Thyroid gland (tissue), 4 donors: ENCODE data around the gene SIK3. TPM values are rescaled to one million over a fixed set of nuclear protein-coding genes. Genes with fewer than 3 reads are reported as not detected.

Experiments
- DNase-seq, 2 donors: peaks; one replicate each; pipeline ENCODE4 v3.0.0-alpha.2; 2019
- H3K27ac ChIP-seq, 3 donors: fragments of 200-600 bp; sonication (generic); 1 replicate in 2 of 3; 2 replicates in 1 of 3; pipeline ENCODE4 v1.5.1; 2016 to 2019; ENCODE audit warnings: mild to moderate bottlenecking in 1 of 3, moderate library complexity in 1 of 3
- H3K27me3 ChIP-seq: fragments of 200-600 bp; sonication (generic); one replicate; pipeline ENCODE4 v1.5.1; 2019
- H3K36me3 ChIP-seq, 2 donors: fragments of 200-600 bp; sonication (generic); one replicate each; pipeline ENCODE4 v1.5.1; 2016 to 2019
- H3K4me1 ChIP-seq, 2 donors: fragments of 200-600 bp; sonication (generic); one replicate each; pipeline ENCODE4 v1.5.1; 2017 to 2019
- H3K4me3 ChIP-seq, 3 donors: fragments of 200-600 bp; sonication (generic); replicated peaks in 1 of 3; 1 replicate in 2 of 3; 2 replicates in 1 of 3; pipeline ENCODE4 v1.5.1; 2016; ENCODE audit warnings: mild to moderate bottlenecking in 1 of 3
- H3K9me3 ChIP-seq: fragments of 200-600 bp; sonication (generic); one replicate; pipeline ENCODE4 v1.5.1; 2017
- CTCF ChIP-seq, 6 experiments: fragments of 200-600 bp in 3 of 6; fragments of 450-650 bp in 3 of 6; sonication (generic) in 3 of 6; IDR thresholded peaks; one replicate each; pipeline ENCODE4 v1.5.1; 2016 to 2019; ENCODE audit warnings: antibody characterized with exemption in 6 of 6, mild to moderate bottlenecking in 2 of 6, inconsistent platforms in 1 of 6, moderate library complexity in 1 of 6
- POLR2A ChIP-seq, 2 donors: fragments of 450-650 bp; IDR thresholded peaks; one replicate each; pipeline ENCODE4 v1.6.1; 2017; ENCODE audit warnings: antibody characterized with exemption in 2 of 2, mild to moderate bottlenecking in 2 of 2, moderate library complexity in 1 of 2
- WGBS, 2 donors: methylation state at CpG; one replicate each; pipeline ENCODE4 v1.1.5; 2017; 5-methylcytosine and 5-hydroxymethylcytosine counted together
- intact Hi-C: fragments of 100-400 bp; cut with DNase I; formaldehyde crosslinking; loops from one replicate; pipeline ENCODE4 v1.15.1; 2023
- total RNA-seq, 4 donors: library from RNA; depleted of rRNA; stranded (reverse); fragments of >200 nt; gene quantifications; one replicate each; pipeline ENCODE4 v1.2.3, GENCODE V29; 2016

The SIK3 gene
- total RNA-seq, 4 donors from 2014 or later, result 46.0 to 86.3 (median 71.9) TPM

- Histone ChIP-seq H3K27ac (no peak overlapping the region), H3K36me3 (no peaks in the 10 kb centered on the region), H3K9me3 (no peaks in the 10 kb centered on the region), H3K4me1 (no peaks in the 10 kb centered on the region), H3K4me3 (no peak overlapping the region), H3K27me3 (no peaks in the 10 kb centered on the region)
- DNase-seq, result no peak
- TF ChIP-seq CTCF (IDR thresholded peaks at IDR 0.05), result no peak
- no peak for TF ChIP-seq POLR2A (IDR thresholded peaks at IDR 0.05)
- intact Hi-C loops, result no loop called here
These were observed 185.2 kb downstream of the SIK3 start for GRCh38 chr11:116913000-116913399.

- no peak overlapping the region for H3K27ac ChIP-seq
- TF ChIP-seq POLR2A (IDR thresholded peaks at IDR 0.05) (no peak), CTCF (IDR thresholded peaks at IDR 0.05) (no peak)
These were observed 186.1 kb downstream of the SIK3 start for GRCh38 chr11:116911976-116912734.

GRCh38 chr11:116910847-116911246, 187.4 kb downstream of the SIK3 start:
- intact Hi-C loops, result no loop called here
- TF ChIP-seq POLR2A (IDR thresholded peaks at IDR 0.05) (no peak), CTCF (IDR thresholded peaks at IDR 0.05) (no peak)
- no peak for DNase-seq
- Histone ChIP-seq H3K27me3 (no peaks in the 10 kb centered on the region), H3K9me3 (no peaks in the 10 kb centered on the region), H3K27ac (no peak overlapping the region), H3K4me3 (no peak overlapping the region), H3K36me3 (no peaks in the 10 kb centered on the region), H3K4me1 (no peaks in the 10 kb centered on the region)
- 92 to 98% methylated on average over 4 of the region's 4 CpGs for WGBS, 2 donors

More at GRCh38 chr11:116911976-116912734, 186.1 kb downstream of the SIK3 start:
- H3K9me3 ChIP-seq, result no peaks in the 10 kb centered on the region
- H3K4me3 ChIP-seq, result no peak overlapping the region
- 91 to 92% methylated on average over 7 of the region's 7 CpGs for WGBS, 2 donors
- intact Hi-C loops, result no loop called here
- no peaks in the 10 kb centered on the region for H3K36me3 ChIP-seq
- DNase-seq, result no peak
- no peaks in the 10 kb centered on the region for H3K4me1 ChIP-seq
- H3K27me3 ChIP-seq, result no peaks in the 10 kb centered on the region

GRCh38 chr11:116910378-116910777, 187.8 kb downstream of the SIK3 start:
- H3K9me3 ChIP-seq, result no peaks in the 10 kb centered on the region
- WGBS, 2 donors, result 90 to 93% methylated on average over 2 of the region's 2 CpGs
- TF ChIP-seq POLR2A (IDR thresholded peaks at IDR 0.05) (no peak), CTCF (IDR thresholded peaks at IDR 0.05) (no peak)
- H3K4me3 ChIP-seq, result no peak overlapping the region
- no peaks in the 10 kb centered on the region for H3K36me3 ChIP-seq
- no peak overlapping the region for H3K27ac ChIP-seq
- H3K27me3 ChIP-seq, result no peaks in the 10 kb centered on the region
- intact Hi-C loops, result no loop called here
- no peaks in the 10 kb centered on the region for H3K4me1 ChIP-seq
- no peak for DNase-seq

- 96 to 98% methylated on average over 1 of the region's 1 CpG for WGBS, 2 donors
- no peaks in the 10 kb centered on the region for H3K27me3 ChIP-seq
- TF ChIP-seq CTCF (IDR thresholded peaks at IDR 0.05) (no peak), POLR2A (IDR thresholded peaks at IDR 0.05) (no peak)
- H3K4me1 ChIP-seq, result peaks cover 0 to under 1% of the 10 kb centered on the region in 2 donors
- no peak for DNase-seq
- no peak overlapping the region for H3K27ac ChIP-seq
- no peaks in the 10 kb centered on the region for H3K9me3 ChIP-seq
- intact Hi-C loops, result no loop called here
- H3K4me3 ChIP-seq, result no peak overlapping the region
- no peaks in the 10 kb centered on the region for H3K36me3 ChIP-seq
These were observed 189.0 kb downstream of the SIK3 start for GRCh38 chr11:116909245-116909644.
